Muscle layer of duodenum (tissue), 2 donors: Measurements from ENCODE around the gene FDPS.

ENCODE experiments used
- H3K27ac ChIP-seq: one replicate; pipeline ENCODE4 v1.7.0; 2013; ENCODE audit warnings: mild to moderate bottlenecking, low read length
- H3K27me3 ChIP-seq: one replicate; pipeline ENCODE4 v1.7.0; 2013; ENCODE audit warnings: low read depth, mild to moderate bottlenecking, control low read depth, low read length
- H3K36me3 ChIP-seq, 2 donors: one replicate each; pipeline ENCODE4 v1.7.0; 2013; ENCODE audit warnings: low read length in 2 of 2, control low read depth in 1 of 2, mild to moderate bottlenecking in 1 of 2; ENCODE audit not compliant: insufficient read depth in 2 of 2, control insufficient read depth in 1 of 2
- H3K4me1 ChIP-seq, 2 donors: one replicate each; pipeline ENCODE4 v1.7.0; 2013; ENCODE audit warnings: low read length in 2 of 2, mild to moderate bottlenecking in 2 of 2, control low read depth in 1 of 2, moderate library complexity in 1 of 2; ENCODE audit not compliant: insufficient read depth in 2 of 2, control insufficient read depth in 1 of 2
- H3K4me3 ChIP-seq, 2 donors: one replicate each; pipeline ENCODE4 v1.7.0; 2013; ENCODE audit warnings: low read length in 2 of 2, low read depth in 1 of 2, mild to moderate bottlenecking in 1 of 2
- H3K9me3 ChIP-seq, 2 donors: one replicate each; pipeline ENCODE4 v1.7.0; 2013; ENCODE audit warnings: low read length in 2 of 2, control low read depth in 1 of 2, mild to moderate bottlenecking in 1 of 2; ENCODE audit not compliant: control insufficient read depth in 1 of 2
- donor health status: healthy.

FDPS gene

DNA sequence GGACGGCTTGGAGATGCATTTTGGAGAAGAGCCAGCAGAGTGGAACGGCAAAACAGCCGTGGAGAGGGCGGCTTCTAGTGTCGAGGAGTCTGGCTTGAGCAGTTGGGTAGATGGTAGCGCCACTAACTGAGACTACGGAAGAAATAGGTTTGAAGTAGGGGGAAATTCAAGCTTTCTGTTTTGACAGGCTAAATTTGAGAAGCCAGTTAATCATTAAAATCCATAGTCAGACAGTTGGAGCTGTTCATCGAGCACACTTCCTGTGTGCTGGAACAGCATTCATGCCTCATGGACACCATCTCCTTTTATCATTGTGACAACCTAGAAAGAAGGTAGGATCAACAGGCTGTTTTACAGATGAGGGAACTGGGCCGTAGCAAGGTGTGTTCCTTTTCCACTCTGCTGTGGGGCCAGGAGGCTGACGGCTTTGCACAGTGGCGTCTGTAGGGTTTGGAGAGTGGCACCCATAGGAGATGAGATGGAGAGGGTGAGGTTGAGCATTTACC, 4.1 kb upstream of the FDPS start:
- H3K27me3 ChIP-seq, result no peaks in the 10 kb centered on the region
- no peaks in the 10 kb centered on the region for H3K36me3 ChIP-seq
- no peaks in the 10 kb centered on the region for H3K9me3 ChIP-seq
- no peak overlapping the region for H3K27ac ChIP-seq
- H3K4me3 ChIP-seq, result no peak overlapping the region
- H3K4me1 ChIP-seq, result peaks cover 0 to 6% of the 10 kb centered on the region in 2 donors

DNA sequence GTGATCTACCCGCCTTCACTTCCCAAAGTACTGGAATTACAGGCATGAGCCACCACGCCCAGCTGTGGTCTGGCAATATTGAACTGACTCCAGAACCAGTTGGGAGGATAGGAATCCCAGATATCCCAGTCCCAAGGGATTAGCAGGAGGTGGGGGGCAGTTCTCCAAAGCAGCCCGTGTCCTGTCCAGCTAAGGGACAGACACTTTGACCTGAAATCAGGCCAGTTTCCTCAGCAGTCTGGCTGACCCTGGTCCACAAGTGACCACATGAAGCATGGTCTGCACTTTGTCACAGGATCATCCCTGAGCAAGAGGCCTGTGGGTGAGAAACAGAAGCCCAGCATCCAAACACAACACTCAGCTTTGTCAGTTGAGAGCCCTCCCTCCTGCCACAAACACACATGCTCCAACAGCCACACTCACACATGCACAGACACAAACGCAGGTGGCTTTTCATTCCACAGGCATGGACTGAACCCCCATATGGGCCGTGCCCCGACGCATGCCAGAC, 2.7 kb upstream of the FDPS start:
- Histone ChIP-seq H3K27ac (no peak overlapping the region), H3K27me3 (no peaks in the 10 kb centered on the region)

DNA sequence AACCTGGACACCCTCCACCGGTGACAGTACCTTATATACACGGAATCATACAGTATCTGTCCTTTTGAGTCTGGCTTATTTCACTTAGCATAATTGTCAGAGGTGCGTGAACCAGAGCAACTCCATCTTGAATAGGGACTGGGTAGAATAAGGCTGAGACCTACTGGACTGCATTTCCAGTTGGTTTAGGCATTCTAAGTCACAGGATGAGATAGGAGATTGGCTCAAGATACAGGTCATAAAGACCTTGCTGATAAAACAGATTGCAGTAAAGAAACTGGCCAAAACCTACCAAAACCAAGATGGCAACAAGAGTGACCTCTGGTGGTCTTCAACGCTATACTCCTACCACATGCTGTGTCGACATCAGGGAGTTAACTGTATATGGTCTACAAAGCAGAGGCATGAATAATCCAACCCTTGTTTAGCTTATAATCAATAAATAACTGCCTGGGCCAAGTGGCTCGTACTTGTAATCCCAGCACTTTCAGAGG, 1.4 kb upstream of the FDPS start:
- peaks cover 0 to 14% of the 10 kb centered on the region in 2 donors for H3K4me1 ChIP-seq
- H3K27ac ChIP-seq, result no peak overlapping the region
- no peaks in the 10 kb centered on the region for H3K9me3 ChIP-seq
- no peaks in the 10 kb centered on the region for H3K27me3 ChIP-seq
- H3K4me3 ChIP-seq, result no peak overlapping the region
- peaks cover 2 to 4% of the 10 kb centered on the region in 2 donors for H3K36me3 ChIP-seq

More for the DNA sequence above, 2.7 kb upstream of the FDPS start:
- Histone ChIP-seq H3K36me3 (no peaks in the 10 kb centered on the region), H3K4me1 (peaks cover 0 to 14% of the 10 kb centered on the region in 2 donors), H3K4me3 (no peak overlapping the region), H3K9me3 (no peaks in the 10 kb centered on the region)

DNA sequence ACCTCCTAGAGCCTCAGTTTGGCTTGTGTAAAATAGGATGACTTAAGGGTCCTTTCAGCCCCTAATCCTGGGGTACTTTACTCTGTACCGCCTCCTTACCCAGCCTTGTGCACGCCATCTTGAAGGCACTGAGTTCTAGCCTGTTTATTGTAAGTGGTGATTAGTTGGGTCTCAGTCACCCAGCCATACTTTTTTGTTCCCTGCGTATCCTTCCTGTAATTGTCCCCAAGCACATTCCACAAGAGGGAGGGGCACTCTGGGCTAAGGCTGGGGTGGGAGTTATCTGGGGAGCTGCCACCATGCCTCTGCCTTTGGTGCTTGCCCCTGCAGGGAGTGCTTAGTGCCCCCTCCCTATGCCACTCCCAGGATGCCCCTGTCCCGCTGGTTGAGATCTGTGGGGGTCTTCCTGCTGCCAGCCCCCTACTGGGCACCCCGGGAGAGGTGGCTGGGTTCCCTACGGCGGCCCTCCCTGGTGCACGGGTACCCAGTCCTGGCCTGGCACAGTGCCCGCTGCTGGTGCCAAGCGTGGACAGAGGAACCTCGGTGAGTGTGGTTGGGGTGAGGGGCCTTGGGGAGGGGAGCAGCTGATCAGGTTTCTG, 856 bp downstream of the FDPS start:
- peak overlapping the region; percentile 96 for H3K27ac ChIP-seq
- H3K9me3 ChIP-seq, result no peaks in the 10 kb centered on the region
- H3K36me3 ChIP-seq, result peaks cover 9 to 11% of the 10 kb centered on the region in 2 donors
- peaks cover 0 to 14% of the 10 kb centered on the region in 2 donors for H3K4me1 ChIP-seq
- no peaks in the 10 kb centered on the region for H3K27me3 ChIP-seq
- H3K4me3 ChIP-seq, result peak overlapping the region; percentile 95 to 98

DNA sequence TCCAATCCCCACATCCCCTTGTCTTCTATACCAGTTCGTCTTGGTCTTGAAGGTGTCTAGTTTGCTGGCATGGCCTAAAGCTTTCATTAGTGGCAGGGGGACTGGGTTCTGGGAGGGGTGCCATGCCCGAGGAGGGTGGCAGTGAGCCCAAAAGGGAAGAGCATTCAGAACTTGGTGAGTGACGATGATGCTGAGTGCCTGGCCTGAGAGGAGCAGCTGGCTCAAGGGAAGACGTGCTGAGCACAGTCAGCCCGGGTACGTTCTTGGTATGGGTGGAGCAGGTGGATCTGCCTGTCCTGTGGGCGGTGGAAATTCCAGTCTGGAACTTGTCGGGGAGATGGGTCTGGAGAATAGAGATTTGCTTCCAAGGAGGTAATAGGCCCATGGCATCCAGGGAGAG, 4.6 kb downstream of the FDPS start:
- Histone ChIP-seq H3K36me3 (peaks cover 13 to 14% of the 10 kb centered on the region in 2 donors), H3K4me3 (no peak overlapping the region), H3K4me1 (peaks cover 0 to 14% of the 10 kb centered on the region in 2 donors), H3K9me3 (no peaks in the 10 kb centered on the region), H3K27ac (no peak overlapping the region), H3K27me3 (no peaks in the 10 kb centered on the region)

DNA sequence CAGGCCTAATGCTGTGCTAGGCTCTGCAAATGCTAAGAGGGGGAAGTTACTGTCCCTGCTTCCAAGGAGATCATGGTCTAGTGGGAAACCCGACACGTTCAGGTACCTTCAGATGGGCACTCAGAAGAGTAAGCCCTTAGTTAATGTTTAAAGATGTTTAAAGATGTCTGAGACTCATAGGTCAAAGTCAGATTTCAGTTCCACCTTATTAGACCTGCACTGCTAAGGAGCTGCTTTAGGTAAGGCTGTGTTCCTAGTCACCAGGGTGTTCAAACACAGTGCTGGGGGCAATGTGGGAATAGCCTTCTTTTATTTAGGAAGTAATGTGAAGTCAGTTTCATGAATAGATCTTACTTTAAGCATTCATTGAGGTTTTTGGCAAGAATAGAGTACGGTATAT, 8.3 kb downstream of the FDPS start:
- H3K4me3 ChIP-seq, result no peak overlapping the region
- no peak overlapping the region for H3K27ac ChIP-seq
- H3K9me3 ChIP-seq, result no peaks in the 10 kb centered on the region
- no peaks in the 10 kb centered on the region for H3K27me3 ChIP-seq
- H3K4me1 ChIP-seq, result peaks cover 4 to 20% of the 10 kb centered on the region in 2 donors
- H3K36me3 ChIP-seq, result peaks cover 13 to 14% of the 10 kb centered on the region in 2 donors

DNA sequence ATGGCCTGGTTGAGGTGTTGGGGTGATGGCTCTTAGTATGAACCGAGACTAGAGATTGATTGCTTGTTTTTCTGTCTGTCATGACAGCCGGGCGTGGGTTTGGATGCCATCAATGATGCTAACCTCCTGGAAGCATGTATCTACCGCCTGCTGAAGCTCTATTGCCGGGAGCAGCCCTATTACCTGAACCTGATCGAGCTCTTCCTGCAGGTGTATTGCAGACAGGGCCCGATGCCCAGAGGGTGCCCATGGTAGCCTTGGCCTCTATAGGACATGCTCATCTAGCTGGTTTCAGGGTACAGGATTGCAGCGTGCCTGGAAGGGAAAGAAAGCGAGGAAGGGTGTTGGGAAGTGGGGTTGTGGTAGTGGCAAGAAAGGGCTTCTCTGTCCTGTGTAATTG, 9.4 kb downstream of the FDPS start:
- Histone ChIP-seq H3K27me3 (no peaks in the 10 kb centered on the region), H3K4me1 (peaks cover 4 to 24% of the 10 kb centered on the region in 2 donors), H3K36me3 (peaks cover 8% of the 10 kb centered on the region in 2 donors), H3K9me3 (no peaks in the 10 kb centered on the region), H3K27ac (no peak overlapping the region), H3K4me3 (no peak overlapping the region)

DNA sequence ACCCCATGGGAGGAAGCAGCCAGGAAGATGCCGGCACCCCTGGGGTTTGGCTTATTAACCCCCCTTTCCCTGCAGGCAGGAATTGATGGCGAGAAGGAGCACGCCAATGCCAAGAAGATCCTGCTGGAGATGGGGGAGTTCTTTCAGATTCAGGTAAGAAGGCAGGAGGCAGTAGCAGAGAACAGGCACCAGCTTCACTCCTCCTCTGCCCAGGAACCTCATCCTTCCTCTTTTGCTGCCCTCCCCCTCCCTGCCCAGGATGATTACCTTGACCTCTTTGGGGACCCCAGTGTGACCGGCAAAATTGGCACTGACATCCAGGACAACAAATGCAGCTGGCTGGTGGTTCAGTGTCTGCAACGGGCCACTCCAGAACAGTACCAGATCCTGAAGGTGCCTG, 10.9 kb downstream of the FDPS start:
- H3K27ac ChIP-seq, result no peak overlapping the region

DNA sequence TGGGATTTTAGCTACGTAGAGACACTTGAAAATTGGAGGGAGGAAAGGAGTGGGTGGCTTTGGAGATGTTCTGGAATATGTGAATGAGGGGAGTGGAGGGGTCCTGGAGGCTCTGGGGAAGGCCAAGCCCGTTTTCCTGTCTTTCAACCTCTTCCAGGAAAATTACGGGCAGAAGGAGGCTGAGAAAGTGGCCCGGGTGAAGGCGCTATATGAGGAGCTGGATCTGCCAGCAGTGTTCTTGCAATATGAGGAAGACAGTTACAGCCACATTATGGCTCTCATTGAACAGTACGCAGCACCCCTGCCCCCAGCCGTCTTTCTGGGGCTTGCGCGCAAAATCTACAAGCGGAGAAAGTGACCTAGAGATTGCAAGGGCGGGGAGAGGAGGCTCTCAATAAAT, 11.6 kb downstream of the FDPS start:
- H3K36me3 ChIP-seq, result peaks cover 3 to 4% of the 10 kb centered on the region in 2 donors
- H3K4me3 ChIP-seq, result peak overlapping the region; percentile 71 to 88
- no peaks in the 10 kb centered on the region for H3K9me3 ChIP-seq
- H3K4me1 ChIP-seq, result peaks cover 4 to 27% of the 10 kb centered on the region in 2 donors
- no peaks in the 10 kb centered on the region for H3K27me3 ChIP-seq
- H3K27ac ChIP-seq, result no peak overlapping the region

More for the DNA sequence above, 10.9 kb downstream of the FDPS start:
- Histone ChIP-seq H3K4me1 (peaks cover 4 to 24% of the 10 kb centered on the region in 2 donors), H3K36me3 (peaks cover 3 to 4% of the 10 kb centered on the region in 2 donors), H3K27me3 (no peaks in the 10 kb centered on the region), H3K4me3 (no peak overlapping the region), H3K9me3 (no peaks in the 10 kb centered on the region)

DNA sequence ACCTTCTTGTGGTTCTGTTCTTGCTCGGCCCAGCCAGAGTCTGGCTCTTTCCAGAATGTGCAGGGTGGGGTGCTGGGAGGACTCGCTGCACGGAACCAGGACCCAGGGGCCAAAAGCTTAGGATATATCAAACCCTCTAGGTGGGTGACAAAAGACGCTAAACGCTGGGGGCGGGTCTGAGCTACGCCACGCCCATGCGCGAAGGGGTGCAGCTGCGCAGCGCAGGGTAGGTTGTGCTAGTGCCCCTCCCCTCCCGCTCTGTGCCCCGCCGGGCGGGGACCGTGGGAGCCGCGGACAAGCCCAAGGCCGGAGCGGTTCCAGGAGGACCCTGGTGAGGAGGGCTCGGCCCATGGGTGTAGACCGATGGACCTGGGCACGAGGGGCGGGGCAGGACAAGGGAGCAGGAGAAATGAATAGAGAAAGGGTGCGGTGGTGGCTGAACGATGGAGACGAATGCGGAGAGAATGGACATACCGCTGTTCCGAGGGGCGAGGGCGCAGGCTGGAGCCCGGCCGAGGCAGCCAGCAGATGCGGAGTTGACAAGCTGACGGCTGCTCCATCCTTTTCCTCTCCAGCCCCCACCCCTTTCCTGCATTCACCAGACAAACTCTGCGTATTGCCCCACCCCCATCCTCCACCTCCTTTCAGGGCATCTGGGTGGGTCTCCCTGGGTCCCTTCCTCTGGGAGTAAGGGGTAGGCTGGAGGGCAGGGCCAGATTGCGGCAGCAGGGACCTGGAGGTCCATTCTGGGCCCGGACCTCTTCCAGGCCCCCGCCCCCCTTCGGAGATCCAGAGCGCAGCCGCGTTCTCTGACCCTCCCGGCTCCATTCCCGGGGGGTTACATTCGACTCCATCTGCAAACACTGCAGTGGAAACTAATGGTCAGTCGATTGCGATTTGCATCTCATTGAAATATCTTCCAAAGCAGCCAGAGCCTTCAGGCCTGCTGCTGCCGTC, 12.3 kb downstream of the FDPS start, which contains the start of gene RUSC1:
Gene RUSC1, plus strand, starts transcription at position 234 of the 957 bp plus-strand sequence. CDS start 880 bp downstream, outside the sequence.
- peaks cover 3 to 4% of the 10 kb centered on the region in 2 donors for H3K36me3 ChIP-seq
- H3K9me3 ChIP-seq, result no peaks in the 10 kb centered on the region
- H3K4me1 ChIP-seq, result peaks cover 9 to 34% of the 10 kb centered on the region in 2 donors
- no peaks in the 10 kb centered on the region for H3K27me3 ChIP-seq
- H3K27ac ChIP-seq, result no peak within 1 kb of the TSS
- H3K4me3 ChIP-seq, result peak within 1 kb of the TSS; percentile 71 to 88
